H1 (cell line): ENCODE results near the gene TSHB.

Source experiments
- POLR2A ChIP-seq, 2 experiments: IDR thresholded peaks; 1 replicate in 1 of 2; 2 replicates in 1 of 2; pipeline ENCODE4 v1.6.1; 2011; ENCODE audit warnings: low read depth in 2 of 2, low read length in 2 of 2, mild to moderate bottlenecking in 2 of 2; ENCODE audit errors: control extremely low read depth in 1 of 2
- RFX5 ChIP-seq: IDR thresholded peaks from 2 replicates; pipeline ENCODE4 v1.6.1; 2011; ENCODE audit warnings: low read depth, low read length, improper control_type of control experiment, borderline replicate concordance
- TF ChIP-seq, protein P1 (sequence below), 3 experiments: IDR thresholded peaks; 1 replicate in 2 of 3; 2 replicates in 1 of 3; pipeline versions ENCODE4 v1.5.1 to v1.6.1; 2011; ENCODE audit warnings: low read length in 3 of 3, mild to moderate bottlenecking in 3 of 3, inconsistent platforms in 2 of 3, low read depth in 1 of 3, moderate library complexity in 1 of 3; ENCODE audit not compliant: insufficient read depth in 1 of 3; ENCODE audit errors: control extremely low read depth in 1 of 3

DNA sequence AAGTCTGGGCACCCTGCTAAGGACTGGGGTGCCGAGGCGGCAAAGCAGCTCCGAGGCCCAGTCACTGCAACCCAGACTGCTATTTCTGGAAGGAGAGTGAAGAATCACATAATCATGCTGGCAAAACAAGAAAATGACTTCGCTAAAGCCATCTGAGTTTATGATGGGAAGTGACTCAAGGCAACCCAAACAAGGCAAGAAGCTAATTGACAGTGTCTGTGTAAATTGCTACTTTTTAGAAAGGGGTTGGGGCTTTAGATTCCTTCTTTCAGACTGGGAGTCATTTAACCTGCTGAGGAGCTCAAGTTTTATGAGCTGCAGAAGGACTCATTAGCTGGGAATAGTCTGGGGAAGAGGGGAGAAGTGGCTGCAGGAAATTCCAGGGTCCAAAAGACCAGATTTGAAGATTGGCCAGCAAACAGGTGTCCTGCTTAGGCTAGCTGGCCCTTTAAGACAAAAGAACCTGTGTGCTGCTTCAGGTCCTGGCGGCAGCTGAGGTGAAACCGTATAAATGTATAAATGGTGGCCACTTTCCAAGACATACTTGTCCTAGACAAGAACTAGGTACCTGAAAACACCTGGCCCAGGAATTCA, 28.1 kb downstream of the TSHB start:
- TF ChIP-seq, protein P1, sequence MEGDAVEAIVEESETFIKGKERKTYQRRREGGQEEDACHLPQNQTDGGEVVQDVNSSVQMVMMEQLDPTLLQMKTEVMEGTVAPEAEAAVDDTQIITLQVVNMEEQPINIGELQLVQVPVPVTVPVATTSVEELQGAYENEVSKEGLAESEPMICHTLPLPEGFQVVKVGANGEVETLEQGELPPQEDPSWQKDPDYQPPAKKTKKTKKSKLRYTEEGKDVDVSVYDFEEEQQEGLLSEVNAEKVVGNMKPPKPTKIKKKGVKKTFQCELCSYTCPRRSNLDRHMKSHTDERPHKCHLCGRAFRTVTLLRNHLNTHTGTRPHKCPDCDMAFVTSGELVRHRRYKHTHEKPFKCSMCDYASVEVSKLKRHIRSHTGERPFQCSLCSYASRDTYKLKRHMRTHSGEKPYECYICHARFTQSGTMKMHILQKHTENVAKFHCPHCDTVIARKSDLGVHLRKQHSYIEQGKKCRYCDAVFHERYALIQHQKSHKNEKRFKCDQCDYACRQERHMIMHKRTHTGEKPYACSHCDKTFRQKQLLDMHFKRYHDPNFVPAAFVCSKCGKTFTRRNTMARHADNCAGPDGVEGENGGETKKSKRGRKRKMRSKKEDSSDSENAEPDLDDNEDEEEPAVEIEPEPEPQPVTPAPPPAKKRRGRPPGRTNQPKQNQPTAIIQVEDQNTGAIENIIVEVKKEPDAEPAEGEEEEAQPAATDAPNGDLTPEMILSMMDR (IDR thresholded peaks at IDR 0.05; ENCODE audit: control extremely low read depth in 1 of 3, insufficient read depth in 1 of 3, low read depth in 1 of 3, low read length in 3 of 3): no peak
- TF ChIP-seq RFX5: no peak
- TF ChIP-seq POLR2A (IDR thresholded peaks at IDR 0.05; ENCODE audit: control extremely low read depth in 1 of 2, low read depth in 2 of 2, low read length in 2 of 2): no peak
